IPS-15b (cell line): Measurements from ENCODE around the gene ERICH3.

Source experiments
- H3K27me3 ChIP-seq: one replicate; pipeline ENCODE4 v1.6.1; 2013; ENCODE audit warnings: low read length; ENCODE audit not compliant: control insufficient read depth, insufficient read depth
- H3K36me3 ChIP-seq: one replicate; pipeline ENCODE4 v1.6.1; 2013; ENCODE audit warnings: low read length; ENCODE audit not compliant: control insufficient read depth, insufficient read depth
- H3K4me1 ChIP-seq: one replicate; pipeline ENCODE4 v1.6.1; 2013; ENCODE audit warnings: mild to moderate bottlenecking, low read length; ENCODE audit not compliant: control insufficient read depth, insufficient read depth
- H3K4me3 ChIP-seq: one replicate; pipeline ENCODE4 v1.5.1; 2013; ENCODE audit warnings: low read depth, low read length
- H3K9ac ChIP-seq: one replicate; pipeline ENCODE4 v1.6.1; 2013; ENCODE audit warnings: low read depth, mild to moderate bottlenecking, low read length
- H3K9me3 ChIP-seq: one replicate; pipeline ENCODE4 v1.6.1; 2013; ENCODE audit warnings: mild to moderate bottlenecking, low read length; ENCODE audit not compliant: control insufficient read depth, insufficient read depth

Gene ERICH3

GRCh38 chr1:74618974-74619373 is 54.6 kb downstream of the ERICH3 start:
- H3K27me3 ChIP-seq = no peaks in the 10 kb centered on the region
- H3K9ac ChIP-seq = no peak overlapping the region
- no peak overlapping the region for H3K4me3 ChIP-seq
- no peaks in the 10 kb centered on the region for H3K9me3 ChIP-seq
- H3K4me1 ChIP-seq = no peaks in the 10 kb centered on the region
- no peaks in the 10 kb centered on the region for H3K36me3 ChIP-seq

- H3K4me3 ChIP-seq = no peak overlapping the region
- H3K27me3 ChIP-seq = no peaks in the 10 kb centered on the region
- H3K9me3 ChIP-seq = no peaks in the 10 kb centered on the region
- H3K9ac ChIP-seq = no peak overlapping the region
- no peaks in the 10 kb centered on the region for H3K4me1 ChIP-seq
- no peaks in the 10 kb centered on the region for H3K36me3 ChIP-seq
Measured at GRCh38 chr1:74613894-74614293, 59.7 kb downstream of the ERICH3 start.

- Histone ChIP-seq H3K4me1 (no peaks in the 10 kb centered on the region), H3K9me3 (no peaks in the 10 kb centered on the region), H3K36me3 (no peaks in the 10 kb centered on the region), H3K4me3 (no peak overlapping the region), H3K27me3 (no peaks in the 10 kb centered on the region), H3K9ac (no peak overlapping the region)
Measured at GRCh38 chr1:74611887-74612286, 61.7 kb downstream of the ERICH3 start.

GRCh38 chr1:74610961-74611360 is 62.6 kb downstream of the ERICH3 start:
- Histone ChIP-seq H3K9ac (no peak overlapping the region), H3K27me3 (no peaks in the 10 kb centered on the region), H3K36me3 (no peaks in the 10 kb centered on the region), H3K4me1 (no peaks in the 10 kb centered on the region), H3K9me3 (no peaks in the 10 kb centered on the region), H3K4me3 (no peak overlapping the region)

- no peak overlapping the region for H3K4me3 ChIP-seq
- no peak overlapping the region for H3K9ac ChIP-seq
- H3K36me3 ChIP-seq = no peaks in the 10 kb centered on the region
Measured at GRCh38 chr1:74609810-74610371, 63.7 kb downstream of the ERICH3 start.

GRCh38 chr1:74596717-74597116 is 76.9 kb downstream of the ERICH3 start:
- Histone ChIP-seq H3K27me3 (no peaks in the 10 kb centered on the region), H3K4me3 (no peak overlapping the region)

More at GRCh38 chr1:74609810-74610371, 63.7 kb downstream of the ERICH3 start:
- Histone ChIP-seq H3K4me1 (no peaks in the 10 kb centered on the region), H3K9me3 (no peaks in the 10 kb centered on the region), H3K27me3 (no peaks in the 10 kb centered on the region)

GRCh38 chr1:74593887-74594866 is 79.4 kb downstream of the ERICH3 start:
- Histone ChIP-seq H3K9ac (no peak overlapping the region), H3K4me3 (no peak overlapping the region), H3K4me1 (no peaks in the 10 kb centered on the region), H3K27me3 (no peaks in the 10 kb centered on the region), H3K9me3 (no peaks in the 10 kb centered on the region), H3K36me3 (no peaks in the 10 kb centered on the region)

More at GRCh38 chr1:74596717-74597116, 76.9 kb downstream of the ERICH3 start:
- Histone ChIP-seq H3K9ac (no peak overlapping the region), H3K9me3 (no peaks in the 10 kb centered on the region), H3K36me3 (no peaks in the 10 kb centered on the region), H3K4me1 (no peaks in the 10 kb centered on the region)

- Histone ChIP-seq H3K9me3 (no peaks in the 10 kb centered on the region), H3K27me3 (no peaks in the 10 kb centered on the region), H3K36me3 (no peaks in the 10 kb centered on the region), H3K9ac (no peak overlapping the region), H3K4me3 (no peak overlapping the region), H3K4me1 (no peaks in the 10 kb centered on the region)
Measured at GRCh38 chr1:74592580-74593355, 80.8 kb downstream of the ERICH3 start.

GRCh38 chr1:74591949-74592348 is 81.6 kb downstream of the ERICH3 start:
- no peaks in the 10 kb centered on the region for H3K36me3 ChIP-seq
- H3K4me1 ChIP-seq = no peaks in the 10 kb centered on the region
- no peaks in the 10 kb centered on the region for H3K27me3 ChIP-seq
- no peak overlapping the region for H3K4me3 ChIP-seq
- no peak overlapping the region for H3K9ac ChIP-seq
- H3K9me3 ChIP-seq = no peaks in the 10 kb centered on the region

- H3K4me1 ChIP-seq = no peaks in the 10 kb centered on the region
- H3K9ac ChIP-seq = no peak overlapping the region
- no peaks in the 10 kb centered on the region for H3K9me3 ChIP-seq
- no peaks in the 10 kb centered on the region for H3K36me3 ChIP-seq
- no peaks in the 10 kb centered on the region for H3K27me3 ChIP-seq
- H3K4me3 ChIP-seq = no peak overlapping the region
Measured at GRCh38 chr1:74590288-74590687, 83.3 kb downstream of the ERICH3 start.

GRCh38 chr1:74587888-74588287 is 85.7 kb downstream of the ERICH3 start:
- H3K36me3 ChIP-seq = no peaks in the 10 kb centered on the region
- H3K9me3 ChIP-seq = no peaks in the 10 kb centered on the region
- no peaks in the 10 kb centered on the region for H3K27me3 ChIP-seq
- H3K9ac ChIP-seq = no peak overlapping the region
- H3K4me3 ChIP-seq = no peak overlapping the region
- no peaks in the 10 kb centered on the region for H3K4me1 ChIP-seq
